ENCODE data around the gene HMGB1. TPM values are rescaled to one million over a fixed set of nuclear protein-coding genes. Genes with fewer than 3 reads are reported as not detected.

HMGB1 gene
- total and polyA plus RNA-seq, 2 of the 4 experiments (the other 2 are of a cell fraction) = 185 to 276 TPM

GRCh38 chr13:30440910-30441703 is 24.6 kb downstream of the HMGB1 start:
- CTCF ChIA-PET = no interaction called here
- Histone ChIP-seq H3K4me2 (ENCODE audit: low read depth, low read length) (no peak overlapping the region), H3K27ac (ENCODE audit: insufficient read depth, low read length) (no peak overlapping the region), H3K36me3 (ENCODE audit: control insufficient read depth, insufficient read depth, low read length) (no peaks in the 10 kb centered on the region), H2AK9ac (replicated peaks; ENCODE audit: low read depth, low read length, poor library complexity) (no peak overlapping the region), H3K18ac (ENCODE audit: low read depth, low read length) (no peak overlapping the region; the same call in 1 of the 2 replicates), H2BK15ac (ENCODE audit: low read depth, low read length) (no peak overlapping the region), H3K79me1 (ENCODE audit: low read depth in 1 of 2, low read length in 2 of 2) (no peaks in the 10 kb centered on the region), H2BK20ac (ENCODE audit: low read depth, low read length) (no peak overlapping the region), H3K4me3 (ENCODE audit: insufficient read depth, low read depth, low read length) (no peak overlapping the region), H3K9me1 (ENCODE audit: insufficient read depth, low read length) (no peaks in the 10 kb centered on the region), H2BK5ac (ENCODE audit: low read depth, low read length, poor library complexity, severe bottlenecking) (no peak overlapping the region), H2AFZ (replicated peaks; ENCODE audit: low read length, poor library complexity) (peak overlapping the region; percentile 73), H4K20me1 (ENCODE audit: insufficient read depth, low read length) (no peaks in the 10 kb centered on the region), H3K23ac (ENCODE audit: low read depth, low read length) (no peak overlapping the region), H4K5ac (ENCODE audit: low read depth, low read length) (no peak overlapping the region), H4K8ac (ENCODE audit: low read depth in 2 of 2, low read length in 2 of 2) (no peak overlapping the region), H2AK5ac (ENCODE audit: low read depth, low read length) (no peak overlapping the region), H3K4me1 (ENCODE audit: control insufficient read depth, insufficient read depth, low read length) (peaks cover 5% of the 10 kb centered on the region), H3K56ac (ENCODE audit: extremely low read depth, insufficient read depth, low read length) (no peak overlapping the region), H3K4ac (ENCODE audit: low read depth, low read length) (no peak overlapping the region), H2BK120ac (ENCODE audit: low read depth, low read length) (no peak overlapping the region), H3K14ac (replicated peaks; ENCODE audit: low read depth, low read length) (no peak overlapping the region), H4K91ac (ENCODE audit: insufficient read depth, low read depth, low read length) (no peak overlapping the region), H3K9me3 (ENCODE audit: control insufficient read depth, insufficient read depth, low read length) (no peaks in the 10 kb centered on the region), H3K27me3 (ENCODE audit: control insufficient read depth, insufficient read depth, low read length) (peaks cover 9% of the 10 kb centered on the region), H3K9ac (ENCODE audit: low read depth, low read length) (no peak overlapping the region)
- POLR2A ChIA-PET (ENCODE audit: unreplicated experiment) = no interaction called here
- 0% methylated on average over 1 of the region's 8 CpGs; no CpG with 5 or more reads in 1 of the 2 experiments for WGBS, 2 experiments (ENCODE audit: extremely low coverage in 2 of 2, insufficient read length in 1 of 2)
- intact Hi-C loops (cut with micrococcal nuclease) (no loop called here), dilution Hi-C loops (cut with HindIII; ENCODE audit: low sequenced_read_pairs, unreplicated experiment) (no loop called here), in situ Hi-C loops (cut with MboI; ENCODE audit: low sequenced_read_pairs) (loop anchor here (10.0 kb wide), 1 partner anchor 306 kb away; no protein-coding TSS in a partner anchor)
- ATAC-seq (ENCODE audit: low read depth) (no peak), DNase-seq (peak; percentile 19)
- no TSS peak for BruUV-seq (replicated peaks)
- TF ChIP-seq MAFK (IDR thresholded peaks at IDR 0.05; ENCODE audit: low read depth, low read length) = no peak
- no peak for TF ChIP-seq USF2 (IDR thresholded peaks at IDR 0.05; ENCODE audit: low read depth, low read length)
- no peak for TF ChIP-seq FOS (IDR thresholded peaks at IDR 0.05; ENCODE audit: low read depth, low read length)
- TF ChIP-seq SMC3 (IDR thresholded peaks at IDR 0.05; ENCODE audit: low read depth, low read length) = no peak
- no peak for TF ChIP-seq CHD1 (IDR thresholded peaks at IDR 0.05; ENCODE audit: low read depth, low read length)
- TF ChIP-seq NFE2L2 (IDR thresholded peaks at IDR 0.05; ENCODE audit: low read depth, low read length) = no peak
- no peak for TF ChIP-seq RCOR1 (IDR thresholded peaks at IDR 0.05; ENCODE audit: insufficient replicate concordance, low read length)
- no peak for TF ChIP-seq CEBPB (IDR thresholded peaks at IDR 0.05; ENCODE audit: low read depth, low read length)
- TF ChIP-seq POLR2A (IDR thresholded peaks at IDR 0.05; ENCODE audit: low read depth, low read length) = no peak
- TF ChIP-seq RFX5 (IDR thresholded peaks at IDR 0.05; ENCODE audit: low read depth, low read length) = no peak
- TF ChIP-seq RAD21 (IDR thresholded peaks at IDR 0.05; ENCODE audit: low read length) = no peak
- no peak for TF ChIP-seq BHLHE40 (IDR thresholded peaks at IDR 0.05; ENCODE audit: low read depth, low read length)
- no peak for TF ChIP-seq CTCF (conservative IDR thresholded peaks at IDR 0.05; ENCODE audit: low read depth, low read length)
- no peak for TF ChIP-seq MXI1 (IDR thresholded peaks at IDR 0.05; ENCODE audit: borderline replicate concordance, low read depth, low read length)
- TF ChIP-seq ELK1 (IDR thresholded peaks at IDR 0.05; ENCODE audit: borderline replicate concordance, low read depth, low read length) = no peak
